HL-60/S4 (cell line): Measurements from ENCODE around the gene SCARF1.

Source experiments
- in situ Hi-C: fragments of 300-500 bp; cut with MboI; formaldehyde crosslinking; loops from 2 replicates; pipeline ENCODE4 v1.14.3; 2022; ENCODE audit warnings: low sequenced_read_pairs

SCARF1 gene

GRCh38 chr17:1601571-1601970, 44.0 kb downstream of the SCARF1 start:
- in situ Hi-C loops: no loop called here

DNA sequence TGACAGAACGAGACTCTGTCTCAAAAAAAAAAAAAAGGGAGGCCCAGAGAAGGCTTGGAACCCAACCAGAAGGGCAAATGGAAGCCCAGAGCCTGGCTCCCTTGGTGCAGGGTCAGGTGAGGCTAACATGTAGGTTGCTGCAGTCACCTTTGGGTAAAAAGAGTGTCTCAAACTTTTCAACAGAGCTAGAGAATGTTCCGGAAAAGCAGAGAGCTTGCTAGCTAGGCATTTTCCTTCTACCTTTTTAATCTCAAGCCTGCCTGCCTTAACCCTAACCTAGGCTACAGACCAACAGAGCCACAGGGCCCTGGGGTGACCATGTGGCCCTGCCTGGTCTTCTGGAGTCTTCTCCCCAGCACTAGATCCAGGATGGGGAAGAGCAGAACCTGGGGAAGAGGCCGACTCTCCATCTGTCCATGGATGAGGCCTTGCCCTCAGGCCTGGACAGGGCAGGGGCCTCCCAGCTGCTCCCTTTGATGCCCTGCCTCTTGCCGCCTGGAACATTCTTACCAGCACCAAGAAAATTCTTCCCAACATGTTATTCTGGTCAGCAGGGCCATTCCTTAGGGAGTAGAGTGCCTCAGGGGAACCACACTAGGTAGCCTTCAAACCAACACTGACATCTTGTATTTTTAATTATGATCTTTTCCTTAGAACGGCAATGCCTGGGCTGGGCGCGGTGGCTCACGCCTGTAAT, 47.0 kb downstream of the SCARF1 start:
- in situ Hi-C loops: no loop called here

GRCh38 chr17:1597861-1598342, 47.6 kb downstream of the SCARF1 start:
- in situ Hi-C loops: no loop called here

DNA sequence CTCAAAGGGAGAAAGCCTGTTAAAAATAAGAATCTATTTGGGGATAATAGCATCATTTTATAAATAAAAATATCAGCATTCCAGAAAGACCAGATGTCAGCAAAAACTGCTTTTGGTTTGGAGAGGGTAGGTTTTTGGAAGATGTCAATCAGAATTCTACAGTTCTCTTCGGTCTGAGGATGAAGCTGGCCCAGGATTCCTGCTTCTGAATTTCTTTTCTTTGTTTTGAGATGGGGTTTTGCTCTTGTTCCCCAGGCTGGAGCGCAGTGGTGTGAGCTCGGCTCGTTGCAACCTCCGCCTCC, 52.0 kb downstream of the SCARF1 start:
- in situ Hi-C loops: no loop called here

- in situ Hi-C loops: no loop called here
Measured at GRCh38 chr17:1592751-1593629, 52.5 kb downstream of the SCARF1 start.

DNA sequence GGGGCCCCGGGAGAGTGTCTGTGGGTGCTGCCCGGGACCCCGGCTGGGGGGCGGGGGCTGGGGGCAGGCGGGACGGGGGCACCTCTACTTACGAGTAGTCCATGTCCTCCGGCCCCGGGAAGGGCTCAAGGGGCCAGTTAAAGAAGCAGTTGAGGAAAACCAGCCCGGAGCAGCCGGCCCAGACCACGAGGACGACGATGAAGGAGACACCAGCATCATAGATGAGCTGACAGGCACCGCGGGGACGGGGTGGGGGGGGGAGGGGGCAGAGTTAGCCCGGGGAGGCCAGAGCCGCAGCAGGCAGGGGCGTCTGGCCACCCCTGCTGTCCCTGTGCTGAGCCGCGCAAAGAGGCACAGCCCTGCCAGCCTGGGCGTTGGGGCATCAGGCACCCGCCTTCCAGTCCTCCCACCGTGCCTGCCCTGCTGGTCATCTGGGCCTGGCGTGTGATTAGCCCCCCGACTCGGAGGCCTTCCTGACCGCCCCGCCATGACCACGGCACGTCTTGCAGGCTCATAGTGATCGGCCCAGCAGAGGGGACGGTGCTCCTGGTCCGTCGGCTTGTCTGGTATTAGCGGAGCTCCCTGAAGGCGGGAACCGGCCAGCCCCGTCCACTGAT, 54.0 kb downstream of the SCARF1 start:
- in situ Hi-C loops: no loop called here

DNA sequence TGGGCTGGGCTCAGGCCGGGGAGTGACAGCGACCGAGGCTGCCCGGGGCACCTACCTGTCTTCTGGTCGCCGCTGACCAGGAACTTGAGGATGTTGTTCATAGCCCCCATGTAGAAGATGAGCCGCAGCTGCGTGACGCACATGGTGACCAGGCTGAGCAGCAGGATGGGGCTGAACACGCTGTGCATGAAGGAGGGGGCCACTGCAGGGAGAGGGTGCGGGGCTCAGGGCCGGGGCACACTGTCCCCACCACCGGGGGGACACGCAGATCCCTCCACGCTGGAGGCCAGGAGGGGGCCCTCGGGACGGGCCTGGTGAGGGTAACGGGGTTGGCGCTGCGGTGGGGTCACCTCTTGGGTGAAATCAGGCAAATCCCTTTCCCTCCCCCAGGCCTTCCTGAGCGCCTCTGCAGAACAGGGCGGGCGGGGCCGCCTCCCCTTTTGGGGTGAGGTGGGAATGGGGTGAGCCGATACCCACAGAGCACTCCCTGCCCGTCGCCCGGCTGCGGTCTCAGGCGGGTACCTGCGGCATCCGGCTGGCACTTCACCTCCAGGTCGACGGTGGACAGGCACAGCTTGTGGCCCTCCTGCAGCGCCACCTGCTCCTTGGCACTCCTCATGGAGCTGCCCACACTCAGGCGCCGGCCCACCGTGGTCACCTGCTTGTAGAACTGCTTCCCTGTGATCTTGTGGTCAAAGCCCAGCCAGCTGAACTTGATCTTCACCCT, 54.6 kb downstream of the SCARF1 start:
- in situ Hi-C loops: no loop called here

DNA sequence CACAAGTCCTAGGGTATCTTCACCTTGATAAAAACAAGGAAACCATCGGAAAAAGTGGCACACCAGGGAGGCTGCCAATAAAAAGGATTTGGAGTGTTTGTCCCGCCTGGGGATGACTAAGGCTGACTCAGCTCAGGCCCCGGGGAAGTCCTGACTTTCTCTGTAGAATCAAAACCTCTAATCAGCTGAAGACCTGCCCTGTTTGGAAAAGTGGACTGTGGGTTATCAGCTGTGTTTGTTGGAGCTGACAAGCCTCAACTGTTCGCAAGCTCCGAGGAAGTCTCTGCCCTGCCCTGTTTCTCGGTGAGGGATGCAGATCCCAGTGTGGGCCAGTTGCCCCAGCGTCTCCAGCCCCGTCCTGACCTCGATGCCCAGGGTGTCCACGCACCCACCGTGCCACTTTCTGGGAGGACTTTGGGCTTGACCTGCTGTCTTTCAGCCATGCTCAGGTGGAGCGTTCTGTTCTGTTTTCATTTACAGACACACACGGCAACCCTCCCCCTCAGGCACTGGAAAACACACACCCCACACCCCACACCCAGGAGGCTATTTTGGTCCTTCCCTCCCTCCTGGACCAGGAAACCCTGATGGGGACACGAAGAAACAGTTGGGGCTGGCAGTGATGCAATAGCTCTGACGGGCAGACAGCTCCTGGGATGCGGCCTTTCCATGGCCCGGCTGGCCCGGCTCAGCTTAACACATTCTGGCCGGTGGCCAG, 55.3 kb downstream of the SCARF1 start:
- in situ Hi-C loops: no loop called here

- in situ Hi-C loops: no loop called here
Measured at GRCh38 chr17:1588821-1589585, 56.5 kb downstream of the SCARF1 start.

- in situ Hi-C loops: no loop called here
Measured at GRCh38 chr17:1584167-1584566, 61.4 kb downstream of the SCARF1 start.
